K562 treated with DMSO at 1 percent for 12 hours (cell line): ENCODE results near the gene PSMB5. TPM values are rescaled to one million over a fixed set of nuclear protein-coding genes. Genes with fewer than 3 reads are reported as not detected.

Source experiments
- total RNA-seq: library from RNA; unstranded; fragments of 300-600 nt; gene quantifications from 2 replicates; pipeline ENCODE4 v1.2.3, GENCODE V29; 2022; ENCODE audit not compliant: insufficient read depth

Gene PSMB5
- 115 and 148 TPM in 2 replicates for total RNA-seq

DNA sequence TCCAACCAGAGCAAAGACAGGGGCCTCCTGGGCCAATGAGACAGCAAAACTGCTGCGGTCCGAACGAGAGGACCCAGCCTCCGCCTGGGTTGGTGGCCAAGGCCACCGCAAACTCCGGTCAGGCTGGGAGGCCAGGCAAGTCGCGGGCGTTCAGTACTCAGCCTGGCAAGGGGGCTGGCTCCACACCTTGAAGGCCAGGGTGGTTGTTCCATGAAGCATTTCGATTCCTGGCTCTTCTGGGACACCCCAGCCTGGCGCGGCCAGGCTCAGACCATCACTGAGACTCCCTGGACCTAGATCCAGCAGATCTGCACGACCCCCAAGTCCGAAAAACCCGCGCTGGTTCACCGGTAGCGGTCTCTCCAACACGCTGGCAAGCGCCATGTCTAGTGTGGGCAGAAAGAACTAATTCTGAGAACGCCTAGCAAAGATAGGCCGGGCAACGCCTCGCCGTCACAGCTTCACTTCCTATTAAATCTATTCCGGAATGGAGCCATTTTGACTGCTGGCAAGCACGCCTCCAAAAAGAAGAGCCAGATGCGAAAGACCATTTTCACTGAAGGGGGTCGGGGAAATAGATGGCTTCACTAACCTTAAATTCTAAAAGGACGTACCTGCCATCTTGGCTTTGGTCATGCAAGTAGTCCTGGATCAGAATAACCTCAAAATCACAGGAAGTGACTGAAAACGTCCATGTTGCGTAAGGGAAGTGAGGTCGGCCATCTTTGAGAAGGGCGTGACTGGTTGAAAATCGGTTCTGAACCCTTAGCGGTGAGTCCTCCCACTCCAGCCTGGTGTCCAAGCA is at the start of gene PSMB5:
PSMB5 (minus strand) TSS at position 403 of the 805 bp plus-strand sequence; CDS start at position 384, 19 bp downstream.

DNA sequence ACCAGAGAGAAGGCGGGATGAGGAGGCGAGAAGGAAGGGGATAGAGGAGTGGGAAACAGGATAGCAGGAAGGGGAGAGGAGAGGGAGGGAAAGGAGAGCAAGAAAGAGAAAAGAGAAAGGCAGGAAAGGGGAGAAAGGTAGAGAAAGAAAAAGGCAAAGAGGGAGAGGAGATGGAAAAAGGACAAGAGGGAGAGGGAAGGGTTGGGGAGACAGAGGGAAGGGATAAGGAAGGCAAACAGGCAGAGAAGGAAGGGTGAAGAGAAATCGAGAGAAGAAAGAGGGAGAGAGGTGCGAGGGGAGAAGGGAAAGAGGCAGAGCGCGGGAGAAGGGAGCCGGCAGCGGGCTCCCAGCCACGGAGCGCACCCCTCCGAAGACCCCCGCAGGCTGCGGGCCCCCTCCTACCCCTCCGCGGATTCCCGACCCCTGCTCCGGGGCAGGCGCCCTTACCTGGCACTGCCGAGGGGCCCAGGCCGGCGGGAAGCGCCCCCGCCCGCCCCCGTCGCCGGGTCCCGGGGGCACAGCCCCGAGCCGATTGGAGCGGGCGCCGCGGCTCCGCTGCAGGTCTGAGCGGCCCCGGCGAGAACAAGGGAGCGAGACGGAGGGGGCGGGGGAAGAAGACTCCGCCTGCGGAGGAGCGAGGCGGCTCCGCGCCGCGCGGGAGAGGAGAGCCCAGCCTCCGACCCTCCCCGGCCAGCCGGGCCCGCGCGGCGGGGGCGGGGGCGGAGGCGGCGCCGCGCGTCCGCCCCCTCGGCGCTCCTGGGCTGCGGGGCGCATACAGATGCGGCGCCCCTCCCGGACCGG is 22.5 kb upstream of the PSMB5 start, which contains the start of gene CDH24:
CDH24 (minus strand) TSS at position 565 of the 801 bp plus-strand sequence. CDS start 1,787 bp downstream, outside the sequence.

GRCh38 chr14:23042162-23042965 is 7.7 kb upstream of the PSMB5 start, which contains the start of gene PSMB11:
Gene PSMB11, plus strand, starts transcription at chr14:23042212. Its CDS starts 14 bp downstream, at chr14:23042226.

DNA sequence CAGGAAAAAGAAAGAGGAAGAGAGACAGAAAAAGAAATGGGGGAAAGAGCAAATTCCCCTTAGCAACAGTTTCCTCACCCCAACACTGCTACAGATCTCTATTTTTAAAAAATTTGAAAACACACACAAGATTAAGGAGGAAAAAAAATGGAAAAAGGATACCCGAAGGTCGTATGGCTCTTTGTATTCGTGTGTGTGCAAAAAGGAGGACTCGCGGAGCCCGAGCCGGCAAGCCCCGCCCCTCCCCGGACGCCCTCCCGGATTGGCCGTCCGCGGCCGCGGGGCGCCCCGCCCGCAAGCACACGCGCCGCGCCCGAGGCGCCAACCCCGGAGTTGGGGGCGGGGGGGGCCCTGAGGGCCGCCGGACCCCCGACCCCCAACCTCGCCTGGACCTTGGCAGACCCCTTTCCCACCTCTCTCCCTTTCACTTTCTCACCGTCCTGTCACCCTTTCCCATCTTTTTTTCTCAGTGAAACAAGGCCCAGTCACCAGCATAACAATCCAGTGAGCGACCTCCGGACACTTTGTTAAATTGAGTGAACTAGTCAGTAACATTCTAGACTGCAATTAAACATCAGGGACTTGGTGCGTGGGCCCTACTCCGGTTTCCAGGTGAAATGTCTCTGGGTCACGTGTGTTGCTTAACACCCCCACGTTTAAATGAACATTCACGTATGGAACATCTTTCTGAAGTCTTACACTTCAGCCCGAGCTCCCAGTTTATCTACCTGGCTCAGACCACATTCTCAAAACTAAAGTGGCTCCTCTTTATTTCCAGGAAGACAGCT is 24.6 kb downstream of the PSMB5 start, which contains the start of gene C14orf93:
C14orf93 (minus strand) TSS at position 205 of the 788 bp plus-strand sequence. CDS start 11,120 bp downstream, outside the sequence.

DNA sequence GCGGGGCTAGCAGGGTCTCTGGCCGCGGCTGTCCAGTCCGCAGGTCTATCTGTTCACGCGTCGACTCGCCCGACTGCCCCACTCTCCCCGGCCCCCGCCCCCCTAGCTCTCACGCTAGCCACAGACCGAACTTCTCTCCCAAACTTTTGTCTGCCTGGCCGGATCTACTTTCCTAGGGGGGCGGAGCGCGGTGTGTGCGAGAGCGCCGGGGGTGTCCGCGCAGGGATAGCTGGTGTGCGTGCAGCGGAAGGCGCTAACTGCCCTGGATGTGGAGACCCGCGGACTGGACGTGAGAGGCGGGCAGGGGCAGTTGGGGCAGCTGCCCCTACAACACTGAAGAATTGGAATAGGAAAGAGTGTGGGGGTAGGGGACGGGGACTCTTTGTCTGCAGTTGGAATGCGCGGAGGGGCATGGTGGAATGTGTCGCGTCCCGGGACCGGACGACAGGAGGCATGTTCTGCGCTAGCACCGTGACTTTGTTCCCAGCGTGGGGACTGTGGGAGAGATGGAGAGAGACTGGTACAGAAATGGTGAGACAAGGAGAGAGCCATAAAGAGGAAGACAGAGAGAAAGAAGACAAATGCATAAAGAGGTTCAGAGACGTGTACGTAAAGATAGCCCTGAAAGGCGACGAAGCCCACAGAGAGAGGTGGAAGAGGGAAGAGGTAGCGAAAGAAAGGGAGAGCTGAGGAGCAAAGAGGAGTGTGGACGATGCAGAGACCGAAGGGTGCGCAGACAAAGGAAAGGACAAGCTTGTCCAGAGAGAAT is 52.0 kb downstream of the PSMB5 start, which contains the start of gene AJUBA:
AJUBA (minus strand) TSS at position 75 of the 769 bp plus-strand sequence. CDS start 285 bp downstream, outside the sequence.

Other genes with a start within 250 kb of the PSMB5 start
- 0.51 TPM in 1 of 2 replicates, not detected in the other for gene SLC7A7, start 219.5 kb downstream of the PSMB5 start, total RNA-seq
- gene MRPL52, start 205.0 kb downstream of the PSMB5 start, total RNA-seq, result 92.9 and 111 TPM in 2 replicates
- gene MMP14, start 198.3 kb downstream of the PSMB5 start, total RNA-seq, result 5.2 and 5.9 TPM in 2 replicates
- 35.5 and 67.9 TPM in 2 replicates for gene LRP10, start 163.2 kb downstream of the PSMB5 start, total RNA-seq
- gene REM2, start 151.7 kb downstream of the PSMB5 start, total RNA-seq, result 1.4 and 2.4 TPM in 2 replicates
- 33.5 and 55.8 TPM in 2 replicates for gene RBM23, start 115.8 kb downstream of the PSMB5 start, total RNA-seq
- 90.7 and 101 TPM in 2 replicates for gene PRMT5, start 105.5 kb downstream of the PSMB5 start, total RNA-seq
- gene HAUS4, start 77.8 kb downstream of the PSMB5 start, total RNA-seq, result 103 and 107 TPM in 2 replicates
- gene AJUBA, start 52.3 kb downstream of the PSMB5 start, total RNA-seq, result 11.3 and 16.2 TPM in 2 replicates
- gene C14orf93, start 24.8 kb downstream of the PSMB5 start, total RNA-seq, result 17.4 and 17.6 TPM in 2 replicates
- gene PSMB11, start 7.3 kb upstream of the PSMB5 start, total RNA-seq, result not detected in 2 replicates
- gene CDH24, start 22.6 kb upstream of the PSMB5 start, total RNA-seq, result 10.6 and 17.6 TPM in 2 replicates
- gene ACIN1, start 60.2 kb upstream of the PSMB5 start, total RNA-seq, result 64.4 and 136 TPM in 2 replicates
- gene C14orf119, start 60.6 kb upstream of the PSMB5 start, total RNA-seq, result 44.9 and 45.3 TPM in 2 replicates
- gene CIROP, start 70.1 kb upstream of the PSMB5 start, total RNA-seq, result not detected in 2 replicates
- not detected in 2 replicates for gene CEBPE, start 84.4 kb upstream of the PSMB5 start, total RNA-seq
- gene SLC7A8, start 148.8 kb upstream of the PSMB5 start, total RNA-seq, result 1.3 and 8.0 TPM in 2 replicates
- gene RNF212B, start 203.0 kb upstream of the PSMB5 start, total RNA-seq, result not detected in 2 replicates